ENCODE measurements around the gene HSPBAP1.

The HSPBAP1 gene

DNA sequence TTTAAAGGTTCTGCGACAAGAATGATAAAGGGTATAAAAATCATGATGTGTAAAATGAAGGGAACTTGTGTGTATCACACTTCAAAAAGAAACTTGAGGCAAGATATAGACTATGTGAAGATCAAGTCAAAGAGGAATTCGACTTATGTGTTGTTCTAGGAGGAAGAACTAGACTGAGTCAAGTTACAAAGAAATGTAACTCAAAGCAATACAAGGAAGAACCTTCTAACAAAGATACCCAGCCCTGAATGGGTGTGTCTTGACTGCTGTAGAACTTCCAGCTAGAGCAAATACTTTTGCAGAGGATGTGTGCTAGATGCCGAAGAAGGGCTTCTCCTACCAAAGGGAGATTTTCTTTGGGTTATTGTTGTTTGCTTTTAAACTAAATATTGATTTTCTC is 3.7 kb upstream of the HSPBAP1 start:
- peak; percentile 12 for DNase-seq (ENCODE audit: low read depth)
- no peak overlapping the region for H3K4me3 ChIP-seq (ENCODE audit: low read length)
- TF ChIP-seq, protein P1, sequence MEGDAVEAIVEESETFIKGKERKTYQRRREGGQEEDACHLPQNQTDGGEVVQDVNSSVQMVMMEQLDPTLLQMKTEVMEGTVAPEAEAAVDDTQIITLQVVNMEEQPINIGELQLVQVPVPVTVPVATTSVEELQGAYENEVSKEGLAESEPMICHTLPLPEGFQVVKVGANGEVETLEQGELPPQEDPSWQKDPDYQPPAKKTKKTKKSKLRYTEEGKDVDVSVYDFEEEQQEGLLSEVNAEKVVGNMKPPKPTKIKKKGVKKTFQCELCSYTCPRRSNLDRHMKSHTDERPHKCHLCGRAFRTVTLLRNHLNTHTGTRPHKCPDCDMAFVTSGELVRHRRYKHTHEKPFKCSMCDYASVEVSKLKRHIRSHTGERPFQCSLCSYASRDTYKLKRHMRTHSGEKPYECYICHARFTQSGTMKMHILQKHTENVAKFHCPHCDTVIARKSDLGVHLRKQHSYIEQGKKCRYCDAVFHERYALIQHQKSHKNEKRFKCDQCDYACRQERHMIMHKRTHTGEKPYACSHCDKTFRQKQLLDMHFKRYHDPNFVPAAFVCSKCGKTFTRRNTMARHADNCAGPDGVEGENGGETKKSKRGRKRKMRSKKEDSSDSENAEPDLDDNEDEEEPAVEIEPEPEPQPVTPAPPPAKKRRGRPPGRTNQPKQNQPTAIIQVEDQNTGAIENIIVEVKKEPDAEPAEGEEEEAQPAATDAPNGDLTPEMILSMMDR (conservative IDR thresholded peaks at IDR 0.05; ENCODE audit: low read length): no peak

- peak overlapping the region; percentile 90 for H3K4me3 ChIP-seq (ENCODE audit: low read length)
- TF ChIP-seq, protein P1 (conservative IDR thresholded peaks at IDR 0.05; ENCODE audit: low read length): no peak
- peak; percentile 15 for DNase-seq (ENCODE audit: low read depth)
Observed at GRCh38 chr3:122795674-122796195, 2.1 kb upstream of the HSPBAP1 start.

DNA sequence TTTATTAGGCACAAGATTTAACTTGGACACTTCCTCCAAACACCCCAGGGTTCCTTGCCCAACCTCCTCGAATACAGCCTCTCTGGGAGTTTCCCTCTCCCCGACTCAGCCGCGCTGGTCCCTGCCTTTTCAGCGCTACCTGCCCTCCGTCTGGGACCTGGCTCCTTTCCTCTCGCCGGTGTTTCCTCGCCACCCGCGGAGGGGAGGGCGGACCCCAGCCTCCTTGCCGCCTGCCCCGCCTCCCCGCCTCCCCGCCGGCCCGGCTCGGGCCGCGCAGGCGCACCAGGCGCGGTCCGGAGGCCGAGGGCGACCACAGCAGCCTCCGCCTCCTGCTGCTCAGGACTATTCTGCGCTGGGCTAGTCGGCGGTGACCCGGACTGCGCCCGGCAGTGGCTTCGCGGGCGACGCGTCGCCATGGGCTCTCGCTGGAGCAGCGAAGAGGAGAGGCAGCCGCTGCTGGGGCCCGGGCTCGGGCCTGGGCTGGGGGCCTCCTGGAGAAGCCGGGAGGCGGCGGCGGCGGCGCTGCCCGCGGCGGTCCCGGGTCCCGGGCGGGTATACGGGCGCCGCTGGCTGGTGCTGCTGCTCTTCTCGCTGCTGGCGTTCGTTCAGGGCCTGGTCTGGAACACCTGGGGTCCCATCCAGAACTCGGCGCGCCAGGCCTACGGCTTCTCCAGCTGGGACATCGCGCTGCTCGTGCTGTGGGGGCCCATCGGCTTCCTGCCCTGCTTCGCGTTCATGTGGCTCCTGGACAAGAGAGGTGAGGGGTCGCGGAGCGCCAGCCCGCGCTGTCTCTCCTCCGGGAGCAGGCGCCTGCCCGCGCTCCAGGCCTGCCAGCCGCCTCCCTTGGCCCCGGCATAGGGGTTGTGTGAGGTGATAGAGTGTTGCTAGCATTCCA is 1.4 kb upstream of the HSPBAP1 start, which contains the start of gene SLC49A4:
SLC49A4 (plus strand) TSS at position 291 of the 895 bp plus-strand sequence; CDS start at position 415, 124 bp downstream.
- peak; percentile 62 for DNase-seq (ENCODE audit: low read depth)
- H3K4me3 ChIP-seq (ENCODE audit: low read length): peak within 1 kb of the TSS; percentile 90
- TF ChIP-seq, protein P1 (conservative IDR thresholded peaks at IDR 0.05; ENCODE audit: low read length): no peak

GRCh38 chr3:122794483-122794778 is 800 bp upstream of the HSPBAP1 start:
- TF ChIP-seq, protein P1 (conservative IDR thresholded peaks at IDR 0.05; ENCODE audit: low read length): no peak

DNA sequence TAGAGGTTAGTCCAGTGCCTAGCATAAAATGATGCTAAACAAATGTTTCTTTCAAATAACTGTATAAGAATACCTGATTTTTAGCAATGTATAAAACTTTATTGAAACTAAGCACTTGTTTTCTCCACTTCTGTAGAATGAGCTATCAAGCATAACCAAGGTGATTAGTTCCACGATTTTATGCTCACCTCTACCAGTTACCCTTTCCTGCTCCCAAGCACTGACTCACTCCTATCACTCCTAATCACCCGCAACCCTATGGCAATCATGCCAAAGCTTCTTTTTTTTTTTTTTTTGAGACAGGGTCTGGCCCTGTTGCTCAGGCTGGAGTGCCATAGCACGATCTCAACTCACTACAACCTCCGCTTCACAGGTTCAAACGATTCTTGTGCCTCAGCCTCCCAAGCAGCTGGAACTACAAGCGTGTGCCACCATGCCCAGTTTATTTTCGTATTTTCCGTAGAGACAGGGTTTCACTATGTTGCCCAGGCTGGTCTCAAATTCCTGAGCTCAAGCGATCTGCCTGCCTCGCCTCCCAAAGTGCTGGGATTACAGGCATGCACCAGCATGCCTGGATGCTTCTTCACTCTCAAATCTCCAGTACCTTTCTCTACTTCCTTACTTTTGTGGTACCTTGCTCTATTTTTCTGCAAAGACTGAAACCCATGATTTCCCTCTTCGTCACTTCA is 3.9 kb downstream of the HSPBAP1 start:
- no peak for DNase-seq (ENCODE audit: low read depth)
- H3K4me3 ChIP-seq (ENCODE audit: low read length): no peak overlapping the region
- TF ChIP-seq, protein P1 (conservative IDR thresholded peaks at IDR 0.05; ENCODE audit: low read length): no peak

More at GRCh38 chr3:122794483-122794778, 800 bp upstream of the HSPBAP1 start:
- H3K4me3 ChIP-seq (ENCODE audit: low read length): peak overlapping the region; percentile 90
- peak; percentile 47 for DNase-seq (ENCODE audit: low read depth)

- no peak for DNase-seq (ENCODE audit: low read depth)
- no peak overlapping the region for H3K4me3 ChIP-seq (ENCODE audit: low read length)
- TF ChIP-seq, protein P1 (conservative IDR thresholded peaks at IDR 0.05; ENCODE audit: low read length): no peak
Observed at GRCh38 chr3:122787872-122788271, 5.8 kb downstream of the HSPBAP1 start.
